Subcutaneous adipose tissue (tissue), 4 donors: ENCODE data around the gene ASXL1. TPM values are rescaled to one million over a fixed set of nuclear protein-coding genes. Genes with fewer than 3 reads are reported as not detected.

ENCODE experiments used
- total RNA-seq, 4 donors: library from RNA; depleted of rRNA; stranded (reverse); fragments of >200 nt; gene quantifications; one replicate each; pipeline ENCODE4 v1.1.0, GENCODE V29; 2016
- TF ChIP-seq, protein P1 (sequence below): fragments of 450-650 bp; IDR thresholded peaks from one replicate; pipeline ENCODE4 v1.5.1; 2016; ENCODE audit warnings: low read depth, mild to moderate bottlenecking, control low read depth, antibody characterized with exemption, moderate library complexity

The ASXL1 gene
- total RNA-seq, 4 donors from 2014 or later: 77.0 to 125 (median 81.6) TPM

- TF ChIP-seq, protein P1, sequence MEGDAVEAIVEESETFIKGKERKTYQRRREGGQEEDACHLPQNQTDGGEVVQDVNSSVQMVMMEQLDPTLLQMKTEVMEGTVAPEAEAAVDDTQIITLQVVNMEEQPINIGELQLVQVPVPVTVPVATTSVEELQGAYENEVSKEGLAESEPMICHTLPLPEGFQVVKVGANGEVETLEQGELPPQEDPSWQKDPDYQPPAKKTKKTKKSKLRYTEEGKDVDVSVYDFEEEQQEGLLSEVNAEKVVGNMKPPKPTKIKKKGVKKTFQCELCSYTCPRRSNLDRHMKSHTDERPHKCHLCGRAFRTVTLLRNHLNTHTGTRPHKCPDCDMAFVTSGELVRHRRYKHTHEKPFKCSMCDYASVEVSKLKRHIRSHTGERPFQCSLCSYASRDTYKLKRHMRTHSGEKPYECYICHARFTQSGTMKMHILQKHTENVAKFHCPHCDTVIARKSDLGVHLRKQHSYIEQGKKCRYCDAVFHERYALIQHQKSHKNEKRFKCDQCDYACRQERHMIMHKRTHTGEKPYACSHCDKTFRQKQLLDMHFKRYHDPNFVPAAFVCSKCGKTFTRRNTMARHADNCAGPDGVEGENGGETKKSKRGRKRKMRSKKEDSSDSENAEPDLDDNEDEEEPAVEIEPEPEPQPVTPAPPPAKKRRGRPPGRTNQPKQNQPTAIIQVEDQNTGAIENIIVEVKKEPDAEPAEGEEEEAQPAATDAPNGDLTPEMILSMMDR: no peak
Observed at GRCh38 chr20:32460231-32460630, 102.1 kb downstream of the ASXL1 start.

DNA sequence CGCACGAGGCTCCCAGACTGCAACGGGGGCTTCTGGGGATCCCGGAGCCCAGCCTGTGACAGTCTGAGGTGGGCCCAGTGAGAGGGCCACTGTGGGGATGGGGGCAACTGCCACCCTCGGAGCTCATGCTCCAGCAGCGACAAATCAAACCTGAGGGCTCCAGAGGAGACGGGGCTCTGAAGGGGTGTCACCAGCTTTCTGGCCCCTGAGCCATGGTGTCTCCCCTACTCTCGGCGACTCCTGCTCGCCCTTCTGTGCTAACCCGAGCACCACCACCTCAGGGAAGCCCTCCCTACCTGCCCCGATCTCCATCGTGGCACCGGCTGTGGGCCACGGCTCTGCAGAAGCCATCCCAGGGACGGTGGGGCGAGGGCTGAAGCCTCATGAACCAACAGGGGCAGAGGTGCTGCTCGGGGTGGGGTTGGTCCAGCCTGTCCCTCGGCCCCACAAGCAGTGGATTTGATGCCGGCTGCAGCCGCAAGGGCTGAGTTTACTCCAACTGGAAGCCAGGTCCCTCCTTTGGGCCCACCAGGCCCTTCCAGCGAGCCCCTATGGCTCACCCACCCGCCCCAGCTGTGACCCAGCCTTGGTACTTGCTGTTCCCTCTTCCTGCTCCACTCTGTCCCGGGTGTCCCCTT, 102.7 kb downstream of the ASXL1 start:
- TF ChIP-seq, protein P1: no peak

DNA sequence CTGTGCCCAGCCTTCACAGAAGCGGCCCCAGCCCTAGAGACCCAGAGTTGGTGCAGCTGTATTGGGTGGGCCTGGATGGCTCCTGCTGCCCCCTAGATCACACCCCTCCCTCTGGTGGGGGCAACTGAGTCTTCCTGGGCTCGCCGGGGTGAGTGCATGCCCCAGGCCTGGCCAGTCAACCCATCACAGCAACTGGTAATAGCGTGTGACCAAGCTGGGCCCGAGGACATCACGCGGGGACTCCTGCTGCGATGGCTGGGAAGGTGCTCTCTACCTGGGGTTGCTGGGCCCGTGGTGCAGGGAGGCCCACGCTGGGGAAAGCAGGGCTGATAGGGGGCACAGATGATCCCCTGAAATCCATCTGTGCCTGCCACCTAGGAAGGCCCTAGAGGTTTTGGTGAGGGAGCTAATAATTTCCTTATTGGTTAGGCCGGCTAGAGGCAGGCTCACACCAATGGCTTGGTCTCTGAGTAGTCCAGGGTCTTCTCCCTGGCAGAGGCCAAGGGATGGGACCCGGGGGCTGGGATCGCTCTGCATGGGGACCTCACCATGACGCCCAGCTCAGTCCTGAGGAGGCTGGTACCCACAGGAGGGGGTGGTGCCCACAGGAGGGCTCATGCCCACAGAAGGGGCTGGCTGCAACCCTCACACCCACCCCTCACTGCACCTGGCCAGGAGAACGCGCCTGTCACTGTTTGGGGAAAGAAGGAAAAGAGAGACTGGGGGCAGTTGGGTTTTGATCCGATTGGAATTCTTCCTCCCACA, 103.9 kb downstream of the ASXL1 start:
- TF ChIP-seq, protein P1: no peak

GRCh38 chr20:32462900-32463641, 104.9 kb downstream of the ASXL1 start:
- TF ChIP-seq, protein P1: no peak

DNA sequence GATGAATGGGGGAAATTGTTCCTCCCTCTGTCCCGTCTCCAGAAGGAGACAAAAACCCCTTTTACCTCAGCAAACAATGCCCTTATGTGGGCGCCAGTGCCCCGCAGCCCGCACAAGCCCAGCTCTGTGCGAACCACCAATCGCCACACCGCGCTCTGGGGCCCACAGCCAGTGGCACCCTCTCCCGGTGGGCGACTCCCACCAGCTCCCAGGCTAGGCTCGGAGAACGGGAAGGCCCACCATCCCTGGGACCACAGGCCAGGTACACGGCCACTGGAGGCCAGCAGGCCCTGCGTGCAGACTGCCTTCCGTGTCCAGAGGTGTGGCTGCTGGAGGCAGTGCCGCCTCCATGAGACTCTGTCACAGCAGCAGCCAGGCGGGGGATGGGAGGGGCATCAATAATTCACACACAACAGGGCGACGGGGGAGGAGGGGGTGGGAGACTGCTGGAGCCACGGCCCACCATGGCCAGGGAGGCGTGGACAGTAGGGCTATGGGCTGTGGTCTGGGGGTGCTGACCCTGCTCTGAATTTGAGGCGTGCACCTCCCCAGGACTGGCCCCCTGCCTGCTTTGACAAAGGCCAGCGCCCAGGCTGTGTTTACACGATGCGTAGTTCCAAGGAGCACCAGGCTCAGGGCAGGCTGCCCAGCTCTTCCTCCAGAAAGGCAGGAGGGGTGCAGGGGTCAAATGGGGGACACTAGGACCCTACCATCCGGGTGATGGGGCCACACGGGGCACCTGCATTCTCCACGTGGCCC, 105.7 kb downstream of the ASXL1 start:
- TF ChIP-seq, protein P1: no peak

- TF ChIP-seq, protein P1: no peak
Observed at GRCh38 chr20:32464401-32465091, 106.4 kb downstream of the ASXL1 start.
